ENCODE measurements around the gene NAPG. TPM values are rescaled to one million over a fixed set of nuclear protein-coding genes. Genes with fewer than 3 reads are reported as not detected.
"Not testable (repeated sequence)": the region's sequence is repeated elsewhere in the genome, so short reads cannot be mapped to it uniquely, and the experiment has no call there.

The NAPG gene
- total RNA-seq, 1 donor from 2014 or later = 30.8 TPM

GRCh38 chr18:10600701-10601100 is 74.9 kb downstream of the NAPG start:
- intact Hi-C loops (cut with DNase I) = not testable (repeated sequence)

More at GRCh38 chr18:10600701-10601100, 74.9 kb downstream of the NAPG start:
- not testable (repeated sequence) for ATAC-seq; DNase-seq (ENCODE audit: missing footprints)

Other genes with a start within 250 kb of the NAPG start
- 34.5 TPM for gene APCDD1, start 71.4 kb upstream of the NAPG start, total RNA-seq

Data from Right ventricle myocardium inferior (tissue), 1 donor.